Endothelial cell of umbilical vein (primary cell): ENCODE measurements around the gene MACROD2. TPM values are rescaled to one million over a fixed set of nuclear protein-coding genes. Genes with fewer than 3 reads are reported as not detected.

Experiments
- BruUV-seq: library from RNA; stranded (reverse); fragments of 400-500 nt; replicated peaks from 2 replicates; lab custom pipeline; 2021; lab: Mats Ljungman, UMichigan
- CTCF ChIA-PET: fragments of 300-600, 350-600 bp; sonication (Branson Sonifier 250); formaldehyde crosslinking; loops from one replicate; lab custom pipeline; 2021; ENCODE audit warnings: antibody characterized with exemption, inconsistent platforms; lab: Charles Lee
- POLR2A ChIA-PET: fragments of 300-600, 350-600 bp; sonication (Branson Sonifier 250); formaldehyde crosslinking; loops from one replicate; lab custom pipeline; 2021; ENCODE audit warnings: antibody characterized with exemption, inconsistent platforms; lab: Charles Lee
- DNase-seq: peaks from one replicate; pipeline ENCODE4 v3.0.0-alpha.2; 2011; ENCODE audit warnings: low read depth, low spot score
- FAIRE-seq: peaks from 2 replicates; lab custom pipeline; 2011; peaks lifted over from hg19 to GRCh38; lab: Jason Lieb, UNC
- H2AFZ ChIP-seq: 2 replicates; pipeline ENCODE4 v1.6.0; 2012; ENCODE audit warnings: low read depth, low read length, control low read depth, inconsistent platforms
- H3K27ac ChIP-seq: 2 replicates; pipeline ENCODE4 v1.5.1; 2011; ENCODE audit warnings: low read depth, mild to moderate bottlenecking, control low read depth, low read length, moderate library complexity; ENCODE audit not compliant: insufficient read depth
- H3K27me3 ChIP-seq, 2 experiments: 2 replicates each; pipeline versions ENCODE4 v1.6.0 to v1.6.1; 2011; ENCODE audit warnings: low read length in 2 of 2, mixed read lengths in 1 of 2; ENCODE audit not compliant: control insufficient read depth in 2 of 2, insufficient read depth in 2 of 2
- H3K36me3 ChIP-seq, 2 experiments: 2 replicates in 1 of 2; 3 replicates in 1 of 2; pipeline ENCODE4 v1.5.1; 2011; ENCODE audit warnings: low read length in 2 of 2, mild to moderate bottlenecking in 1 of 2, moderate library complexity in 1 of 2; ENCODE audit not compliant: control insufficient read depth in 2 of 2, insufficient read depth in 2 of 2; ENCODE audit errors: extremely low read depth in 1 of 2
- H3K4me1 ChIP-seq: 3 replicates; pipeline ENCODE4 v1.5.1; 2011; ENCODE audit warnings: mild to moderate bottlenecking, low read length; ENCODE audit not compliant: control insufficient read depth, insufficient read depth; ENCODE audit errors: extremely low read depth
- H3K4me2 ChIP-seq: 2 replicates; pipeline ENCODE4 v1.6.1; 2011; ENCODE audit warnings: low read length, control low read depth, mixed read lengths; ENCODE audit not compliant: insufficient read depth
- H3K4me3 ChIP-seq, 3 experiments: fragments of 200-600 bp in 1 of 3; sonication (generic), shearing (Covaris generic) in 1 of 3; replicated peaks in 1 of 3; 2 replicates each; pipeline ENCODE4 v1.5.1; 2011 to 2016; ENCODE audit warnings: control low read depth in 3 of 3, low read length in 3 of 3, mild to moderate bottlenecking in 2 of 3, inconsistent platforms in 1 of 3, low read depth in 1 of 3, moderate library complexity in 1 of 3; ENCODE audit not compliant: insufficient read depth in 1 of 3
- H3K79me2 ChIP-seq: 2 replicates; pipeline ENCODE4 v1.6.0; 2012; ENCODE audit warnings: low read length, inconsistent platforms; ENCODE audit not compliant: control insufficient read depth, insufficient read depth
- H3K9ac ChIP-seq: replicated peaks from 2 replicates; pipeline ENCODE3; 2011; ENCODE audit warnings: low read length, control low read depth; ENCODE audit not compliant: insufficient read depth; ENCODE audit errors: extremely low read depth
- H3K9me1 ChIP-seq: replicated peaks from 3 replicates; pipeline ENCODE4 v1.6.0; 2011; ENCODE audit warnings: mild to moderate bottlenecking, low read length; ENCODE audit not compliant: control insufficient read depth, insufficient read depth; ENCODE audit errors: extremely low read depth
- H3K9me3 ChIP-seq: replicated peaks from 2 replicates; pipeline ENCODE4 v1.5.1; 2012; ENCODE audit warnings: low read length, inconsistent platforms; ENCODE audit not compliant: control insufficient read depth, insufficient read depth
- H4K20me1 ChIP-seq: replicated peaks from 2 replicates; pipeline ENCODE3; 2011; ENCODE audit warnings: mild to moderate bottlenecking, low read length; ENCODE audit not compliant: control insufficient read depth, insufficient read depth; ENCODE audit errors: extremely low read depth
- CTCF ChIP-seq, 2 donors: IDR thresholded peaks; 1 replicate in 1 of 2; 2 replicates in 1 of 2; pipeline ENCODE4 v1.5.1; 2011; ENCODE audit warnings: low read length in 2 of 2, mild to moderate bottlenecking in 2 of 2, moderate library complexity in 2 of 2, control low read depth in 1 of 2, inconsistent platforms in 1 of 2, low read depth in 1 of 2; ENCODE audit not compliant: insufficient read depth in 1 of 2; ENCODE audit errors: extremely low read depth in 1 of 2
- EZH2 ChIP-seq: IDR thresholded peaks from 2 replicates; pipeline ENCODE4 v1.6.1; 2012; ENCODE audit warnings: borderline replicate concordance, low read depth, mild to moderate bottlenecking, moderate library complexity, low read length, inconsistent platforms; ENCODE audit not compliant: severe bottlenecking
- FOS ChIP-seq: IDR thresholded peaks from 2 replicates; pipeline ENCODE4 v1.6.1; 2011; ENCODE audit warnings: mild to moderate bottlenecking, low read length, moderate library complexity, borderline replicate concordance; ENCODE audit not compliant: insufficient read depth
- GATA2 ChIP-seq: IDR thresholded peaks from 2 replicates; pipeline ENCODE4 v1.7.0; 2011; ENCODE audit warnings: low read depth, mild to moderate bottlenecking, moderate library complexity, mixed read lengths, low read length; ENCODE audit not compliant: insufficient read length, insufficient read depth
- JUN ChIP-seq: IDR thresholded peaks from 2 replicates; pipeline ENCODE4 v1.6.1; 2011; ENCODE audit warnings: borderline replicate concordance, low read depth; ENCODE audit not compliant: insufficient read length, insufficient read depth
- MAX ChIP-seq: IDR thresholded peaks from 2 replicates; pipeline ENCODE4 v1.6.1; 2011; ENCODE audit not compliant: insufficient read depth, insufficient read length
- MYC ChIP-seq: IDR thresholded peaks from one replicate; pipeline ENCODE4 v1.6.1; 2011; ENCODE audit warnings: mild to moderate bottlenecking, low read depth, low read length
- POLR2AphosphoS5 ChIP-seq: IDR thresholded peaks from 2 replicates; pipeline ENCODE4 v1.6.1; 2012; ENCODE audit warnings: low read depth, mild to moderate bottlenecking, control low read depth, low read length, moderate library complexity; ENCODE audit not compliant: insufficient read depth
- dilution Hi-C: fragments of 300-500 bp; cut with MboI; formaldehyde crosslinking; loops from one replicate; pipeline ENCODE4 v1.15.0; 2019; ENCODE audit warnings: low sequenced_read_pairs; ENCODE audit not compliant: extremely low pct_ligation_motif_present
- intact Hi-C: fragments of 100-400 bp; cut with micrococcal nuclease; formaldehyde crosslinking; loops from one replicate; pipeline ENCODE4 v1.10.0; 2022
- polyA plus RNA-seq, 4 experiments: library from polyadenylated mRNA; depleted of rRNA in 3 of 4; stranded (reverse) in 3 of 4; unstranded in 1 of 4; fragments of >200 nt; gene quantifications; 2 replicates each; pipeline versions ENCODE4 v1.2.1 to v1.2.3, GENCODE V29; 2011 to 2012; ENCODE audit warnings: missing spikeins in 1 of 4
- total RNA-seq: library from RNA; stranded (reverse); gene quantifications from 2 replicates; pipeline ENCODE4 v1.2.3, GENCODE V29; 2021

The MACROD2 gene
- total and polyA plus RNA-seq, 2 donors (not counting 3 experiments of a cell fraction or from before 2014, with no cell fraction given) = 0.11 to 0.73 TPM

GRCh38 chr20:15866916-15867730 lies 1871.8 kb downstream of the MACROD2 start:
- FAIRE-seq (no peak), DNase-seq (no peak)
- Histone ChIP-seq H4K20me1 (no peaks in the 10 kb centered on the region), H3K27me3 (no peaks in the 10 kb centered on the region), H3K4me2 (no peak overlapping the region), H3K36me3 (no peaks in the 10 kb centered on the region), H3K9me3 (no peaks in the 10 kb centered on the region), H3K27ac (no peak overlapping the region), H3K9ac (no peak overlapping the region), H3K79me2 (no peaks in the 10 kb centered on the region), H3K4me1 (no peaks in the 10 kb centered on the region), H3K4me3 (no peak overlapping the region), H2AFZ (no peak overlapping the region), H3K9me1 (no peaks in the 10 kb centered on the region)
- intact Hi-C loops = no loop called here
- POLR2A ChIA-PET = no interaction called here
- dilution Hi-C loops = no loop called here
- CTCF ChIA-PET = no interaction called here
- TF ChIP-seq GATA2 (no peak), FOS (no peak), JUN (no peak), MAX (no peak), POLR2AphosphoS5 (no peak), MYC (no peak), CTCF (IDR thresholded peaks at IDR 0.05; ENCODE audit: extremely low read depth in 1 of 2, insufficient read depth in 1 of 2, low read depth in 1 of 2, low read length in 2 of 2) (no peak), EZH2 (no peak)
- no TSS peak for BruUV-seq
